A549 (cell line): ENCODE results near the gene GSS. TPM values are rescaled to one million over a fixed set of nuclear protein-coding genes. Genes with fewer than 3 reads are reported as not detected.

ENCODE experiments used
- ATAC-seq, 2 experiments: fragments of 200-7000 bp in 1 of 2; fragments of >200 bp in 1 of 2; cut with Nextera tagmentation in 1 of 2; cut with Tn5 transposase in 1 of 2; 3 replicates each; pipeline versions ENCODE4 v1.8.0 to v1.9.1; 2018 to 2020; ENCODE audit warnings: mild to moderate bottlenecking in 1 of 2, moderate library complexity in 1 of 2
- CTCF ChIA-PET: fragments of 300-600 bp; sonication (Branson Sonifier 250); formaldehyde crosslinking; extraction: SDS; loops from one replicate; lab custom pipeline; 2021; ENCODE audit warnings: antibody characterized with exemption, inconsistent platforms; lab: Yijun Ruan, JAX
- POLR2A ChIA-PET: fragments of 350-600 bp; formaldehyde crosslinking; extraction: SDS; loops from one replicate; lab custom pipeline; 2021; ENCODE audit warnings: antibody characterized with exemption, inconsistent platforms; lab: Yijun Ruan, JAX
- DNase-seq, 2 experiments: peaks; one replicate each; pipeline versions ENCODE4 v3.0.0 to v3.0.0-alpha.2; 2011 to 2016; ENCODE audit warnings: low read depth in 1 of 2, low spot score in 1 of 2
- FAIRE-seq: peaks from 2 replicates; lab custom pipeline; 2011; peaks lifted over from hg19 to GRCh38; lab: Jason Lieb, UNC
- H3K27ac ChIP-seq, 2 experiments: fragments of >200 bp; sonication (Bioruptor Twin); formaldehyde crosslinking; 3 replicates each; pipeline ENCODE4 v1.5.1; 2016 to 2017
- H3K4me1 ChIP-seq: fragments of >200 bp; sonication (Bioruptor Twin); formaldehyde crosslinking; 3 replicates; pipeline ENCODE4 v1.6.1; 2016
- H3K4me2 ChIP-seq: fragments of >200 bp; sonication (Bioruptor Twin); formaldehyde crosslinking; 3 replicates; pipeline ENCODE4 v1.6.1; 2016
- H3K4me3 ChIP-seq: fragments of >200 bp; sonication (Bioruptor Twin); formaldehyde crosslinking; 3 replicates; pipeline ENCODE4 v1.5.1; 2016
- H3K9me3 ChIP-seq: fragments of >200 bp; sonication (Bioruptor Twin); formaldehyde crosslinking; 3 replicates; pipeline ENCODE4 v1.6.1; 2016
- ATOH8 ChIP-seq: fragments of 250-450 bp; sonication (Bioruptor Pico); IDR thresholded peaks from 2 replicates; pipeline ENCODE4 v1.5.0; 2020; ENCODE audit warnings: low read depth, mild to moderate bottlenecking, moderate library complexity
- BHLHE40 ChIP-seq: IDR thresholded peaks from 2 replicates; pipeline ENCODE4 v1.6.1; 2012; ENCODE audit warnings: low read depth, low read length, inconsistent platforms
- CEBPB ChIP-seq, 2 experiments: fragments of >200 bp in 1 of 2; sonication (Bioruptor Twin) in 1 of 2; formaldehyde crosslinking in 1 of 2; IDR thresholded peaks; 2 replicates each; pipeline ENCODE4 v1.6.1; 2012 to 2016
- CHD2 ChIP-seq: fragments of 150-350 bp; IDR thresholded peaks from 2 replicates; pipeline ENCODE4 v1.6.1; 2014; ENCODE audit warnings: low read length; ENCODE audit not compliant: partially characterized antibody
- HDAC2 ChIP-seq: fragments of 200-600 bp; sonication (generic); IDR thresholded peaks from 2 replicates; pipeline ENCODE4 v1.6.1; 2016
- HEYL ChIP-seq: fragments of 250-450 bp; sonication (Bioruptor Pico); IDR thresholded peaks from 2 replicates; pipeline ENCODE4 v1.8.0; 2021; ENCODE audit warnings: mild to moderate bottlenecking, moderate library complexity
- HOXA7 ChIP-seq: fragments of 250-450 bp; sonication (Bioruptor Pico); IDR thresholded peaks from 2 replicates; pipeline ENCODE4 v1.5.0; 2020; ENCODE audit warnings: mild to moderate bottlenecking, moderate library complexity
- HOXB5 ChIP-seq: fragments of 250-450 bp; sonication (Bioruptor Pico); IDR thresholded peaks from 2 replicates; pipeline ENCODE4 v1.5.0; 2020; ENCODE audit warnings: mild to moderate bottlenecking, moderate library complexity
- JUNB ChIP-seq: fragments of >200 bp; sonication (Bioruptor Twin); formaldehyde crosslinking; IDR thresholded peaks from 2 replicates; pipeline ENCODE4 v1.6.1; 2016
- KDM5A ChIP-seq: fragments of 200-600 bp; sonication (generic); IDR thresholded peaks from 2 replicates; pipeline ENCODE4 v1.6.1; 2016; ENCODE audit warnings: antibody characterized with exemption, mild to moderate bottlenecking
- NFE2L2 ChIP-seq: fragments of 150-350 bp; conservative IDR thresholded peaks from 2 replicates; pipeline ENCODE4 v1.6.1; 2014; ENCODE audit warnings: low read length
- RCOR1 ChIP-seq: fragments of 150-350 bp; IDR thresholded peaks from 2 replicates; pipeline ENCODE4 v1.6.1; 2014; ENCODE audit warnings: antibody characterized with exemption, low read length, low read depth
- SREBF2 ChIP-seq: fragments of 450-650 bp; IDR thresholded peaks from 2 replicates; pipeline ENCODE4 v1.6.1; 2014; ENCODE audit warnings: mild to moderate bottlenecking, moderate library complexity
- USF2 ChIP-seq: fragments of 450-650 bp; IDR thresholded peaks from 2 replicates; pipeline ENCODE4 v1.6.1; 2014; ENCODE audit warnings: antibody characterized with exemption
- ZC3H11A ChIP-seq: fragments of 450-650 bp; IDR thresholded peaks from 2 replicates; pipeline ENCODE4 v1.6.1; 2014; ENCODE audit warnings: antibody characterized with exemption, mild to moderate bottlenecking
- ZFP36 ChIP-seq: fragments of 450-650 bp; IDR thresholded peaks from 2 replicates; pipeline ENCODE4 v1.6.1; 2014; ENCODE audit warnings: borderline replicate concordance; ENCODE audit not compliant: partially characterized antibody
- ZSCAN20 ChIP-seq: fragments of 250-450 bp; sonication (Bioruptor Pico); IDR thresholded peaks from 2 replicates; pipeline ENCODE4 v1.8.0; 2022; ENCODE audit warnings: mild to moderate bottlenecking, moderate library complexity
- WGBS: methylation state at CpG from one replicate; pipeline ENCODE4 v1.1.6; 2017; ENCODE audit errors: missing lambda C conversion rate; 5-methylcytosine and 5-hydroxymethylcytosine counted together
- polyA plus RNA-seq, 4 experiments: library from polyadenylated mRNA; depleted of rRNA in 3 of 4; stranded (reverse); fragments of >200 nt; fragmentation: RNase III in 1 of 4; extraction: RNeasy Plus Mini Kit Qiagen cat#74134 plus additional on column Dnase treatment in 1 of 4; gene quantifications; 2 replicates in 3 of 4; 3 replicates in 1 of 4; pipeline ENCODE4 v1.2.3, GENCODE V29; 2011 to 2017
- TF ChIP-seq, protein P1 (sequence below): IDR thresholded peaks from 2 replicates; pipeline ENCODE4 v1.6.1; 2012
- TF ChIP-seq, protein P2 (sequence below): fragments of >200 bp; sonication (Bioruptor Twin); formaldehyde crosslinking; IDR thresholded peaks from 3 replicates; pipeline ENCODE4 v1.6.1; 2016
- TF ChIP-seq, protein P3 (sequence below): fragments of 250-450 bp; sonication (Bioruptor Pico); IDR thresholded peaks from 2 replicates; pipeline ENCODE4 v1.5.0; 2021; ENCODE audit warnings: mild to moderate bottlenecking, moderate library complexity, borderline replicate concordance

Gene GSS
- polyA plus RNA-seq, 2 of the 4 experiments (the other 2 are of a cell fraction), result 57.1 to 92.4 TPM

DNA sequence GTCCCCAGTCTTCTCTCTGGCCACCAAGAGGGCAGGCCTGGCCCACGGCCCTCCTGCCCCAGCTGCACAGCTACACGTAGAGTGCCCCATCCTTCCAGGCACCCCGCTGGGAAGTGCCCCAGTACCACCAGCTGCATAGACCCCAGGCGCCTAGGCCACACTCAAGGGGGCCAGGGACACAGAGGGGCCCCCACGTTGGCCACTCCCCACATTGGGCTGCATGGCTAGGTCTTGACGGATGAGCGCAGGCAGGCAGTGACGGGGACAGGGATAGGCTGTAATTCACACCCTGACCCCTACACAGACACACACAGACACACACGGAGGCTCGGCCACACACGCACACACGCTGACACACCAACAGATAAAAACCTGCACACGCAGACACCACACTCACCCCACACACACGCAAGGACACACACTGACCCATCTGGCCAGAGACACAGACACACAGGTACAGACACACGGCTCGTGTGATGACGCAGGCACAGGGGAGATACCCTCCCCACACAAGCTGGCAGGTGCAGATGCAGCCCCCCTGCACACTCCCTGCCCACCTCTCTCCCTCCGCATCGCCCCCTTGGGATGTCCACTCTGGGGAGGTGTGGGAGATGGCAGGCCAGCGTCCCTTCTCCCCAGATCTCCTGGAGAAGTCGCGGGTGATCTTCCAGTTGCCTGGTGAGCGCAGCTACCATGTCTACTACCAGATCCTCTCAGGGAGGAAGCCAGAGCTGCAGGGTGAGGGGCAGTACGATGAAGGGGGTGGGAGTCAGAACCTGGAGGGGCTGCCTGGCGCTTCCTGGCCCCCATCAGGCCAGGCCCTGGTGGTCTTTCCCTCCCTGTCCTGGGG is 30.1 kb upstream of the GSS start (continued):
- TF ChIP-seq, protein P1, sequence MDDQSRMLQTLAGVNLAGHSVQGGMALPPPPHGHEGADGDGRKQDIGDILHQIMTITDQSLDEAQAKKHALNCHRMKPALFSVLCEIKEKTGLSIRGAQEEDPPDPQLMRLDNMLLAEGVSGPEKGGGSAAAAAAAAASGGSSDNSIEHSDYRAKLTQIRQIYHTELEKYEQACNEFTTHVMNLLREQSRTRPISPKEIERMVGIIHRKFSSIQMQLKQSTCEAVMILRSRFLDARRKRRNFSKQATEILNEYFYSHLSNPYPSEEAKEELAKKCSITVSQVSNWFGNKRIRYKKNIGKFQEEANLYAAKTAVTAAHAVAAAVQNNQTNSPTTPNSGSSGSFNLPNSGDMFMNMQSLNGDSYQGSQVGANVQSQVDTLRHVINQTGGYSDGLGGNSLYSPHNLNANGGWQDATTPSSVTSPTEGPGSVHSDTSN, result no peak
- TF ChIP-seq HEYL (CRISPR knock-in tag), result no peak
- no peak for TF ChIP-seq USF2
- no peak for TF ChIP-seq NFE2L2
- no peak for TF ChIP-seq CEBPB (IDR thresholded peaks at IDR 0.05)
- no peak for TF ChIP-seq JUNB

GRCh38 chr20:34984756-34985261 is 29.2 kb upstream of the GSS start:
- no peaks in the 10 kb centered on the region for H3K9me3 ChIP-seq
- POLR2A ChIA-PET, result no interaction called here
- FAIRE-seq (no peak), ATAC-seq (peak in 1 of 2 experiments; percentile 11; a peak in 3 of 6 replicates), DNase-seq (no peak)
- CTCF ChIA-PET, result interaction anchor here (0.5 to 2.9 kb wide), 4 partner anchors 8 to 681 kb away, joined by 3 to 10 read pairs (median 3); no protein-coding TSS in a partner anchor
- 58% methylated on average over 11 of the region's 18 CpGs for WGBS
- H3K27ac ChIP-seq, result no peak overlapping the region
- 0 out of 3 replicates have a peak, but pooled peaks cover 6% of the 10 kb centered on the region for H3K4me1 ChIP-seq
- H3K4me2 ChIP-seq, result no peak overlapping the region
- H3K4me3 ChIP-seq, result no peak overlapping the region
- no peak for TF ChIP-seq KDM5A
- TF ChIP-seq ZSCAN20, result no peak
- TF ChIP-seq ZC3H11A, result no peak
- no peak for TF ChIP-seq HDAC2
- TF ChIP-seq, protein P2, sequence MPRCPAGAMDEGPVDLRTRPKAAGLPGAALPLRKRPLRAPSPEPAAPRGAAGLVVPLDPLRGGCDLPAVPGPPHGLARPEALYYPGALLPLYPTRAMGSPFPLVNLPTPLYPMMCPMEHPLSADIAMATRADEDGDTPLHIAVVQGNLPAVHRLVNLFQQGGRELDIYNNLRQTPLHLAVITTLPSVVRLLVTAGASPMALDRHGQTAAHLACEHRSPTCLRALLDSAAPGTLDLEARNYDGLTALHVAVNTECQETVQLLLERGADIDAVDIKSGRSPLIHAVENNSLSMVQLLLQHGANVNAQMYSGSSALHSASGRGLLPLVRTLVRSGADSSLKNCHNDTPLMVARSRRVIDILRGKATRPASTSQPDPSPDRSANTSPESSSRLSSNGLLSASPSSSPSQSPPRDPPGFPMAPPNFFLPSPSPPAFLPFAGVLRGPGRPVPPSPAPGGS, result no peak
- no peak for TF ChIP-seq BHLHE40
- TF ChIP-seq, protein P3, sequence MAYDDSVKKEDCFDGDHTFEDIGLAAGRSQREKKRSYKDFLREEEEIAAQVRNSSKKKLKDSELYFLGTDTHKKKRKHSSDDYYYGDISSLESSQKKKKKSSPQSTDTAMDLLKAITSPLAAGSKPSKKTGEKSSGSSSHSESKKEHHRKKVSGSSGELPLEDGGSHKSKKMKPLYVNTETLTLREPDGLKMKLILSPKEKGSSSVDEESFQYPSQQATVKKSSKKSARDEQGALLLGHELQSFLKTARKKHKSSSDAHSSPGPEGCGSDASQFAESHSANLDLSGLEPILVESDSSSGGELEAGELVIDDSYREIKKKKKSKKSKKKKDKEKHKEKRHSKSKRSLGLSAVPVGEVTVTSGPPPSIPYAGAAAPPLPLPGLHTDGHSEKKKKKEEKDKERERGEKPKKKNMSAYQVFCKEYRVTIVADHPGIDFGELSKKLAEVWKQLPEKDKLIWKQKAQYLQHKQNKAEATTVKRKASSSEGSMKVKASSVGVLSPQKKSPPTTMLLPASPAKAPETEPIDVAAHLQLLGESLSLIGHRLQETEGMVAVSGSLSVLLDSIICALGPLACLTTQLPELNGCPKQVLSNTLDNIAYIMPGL, result no peak
- no peak for TF ChIP-seq ATOH8 (CRISPR knock-in tag)
- TF ChIP-seq RCOR1, result no peak

- TF ChIP-seq ZFP36 (peak; percentile 24), HOXB5 (CRISPR knock-in tag) (no peak), CEBPB (IDR thresholded peaks at IDR 0.05) (no peak), CHD2 (no peak), JUNB (no peak), SREBF2 (no peak), HOXA7 (CRISPR knock-in tag) (no peak)
- FAIRE-seq, result no peak
- Histone ChIP-seq H3K4me3 (no peak overlapping the region), H3K9me3 (no peaks in the 10 kb centered on the region), H3K4me1 (0 out of 3 replicates have a peak, but pooled peaks cover 6% of the 10 kb centered on the region), H3K27ac (no peak overlapping the region), H3K4me2 (no peak overlapping the region)
- CTCF ChIA-PET, result interaction anchor here (0.8 to 2.9 kb wide), 3 partner anchors 13 to 112 kb away, joined by 3 to 10 read pairs (median 3); no protein-coding TSS in a partner anchor
- no peak for ATAC-seq
- 57% methylated on average over 10 of the region's 14 CpGs for WGBS
- POLR2A ChIA-PET, result no interaction called here
- DNase-seq, result no peak
Observed at GRCh38 chr20:34983995-34984735, 28.6 kb upstream of the GSS start.
